Fibroblast of lung (primary cell): ENCODE data around the gene ZNF609. TPM values are rescaled to one million over a fixed set of nuclear protein-coding genes. Genes with fewer than 3 reads are reported as not detected.
A peak's percentile ranks its signal among the peaks of the same experiment; 100 is the strongest.
"Not testable (repeated sequence)": the region's sequence is repeated elsewhere in the genome, so short reads cannot be mapped to it uniquely, and the experiment has no call there.

Source experiments
- DNase-seq, 2 donors: peaks; one replicate each; pipeline versions ENCODE4 v3.0.0 to v3.0.0-alpha.2; 2010; ENCODE audit warnings: low read depth in 2 of 2
- H2AFZ ChIP-seq: 2 replicates; pipeline ENCODE4 v1.5.1; 2012; ENCODE audit warnings: low read length, control low read depth, inconsistent platforms
- H3K27ac ChIP-seq: 2 replicates; pipeline ENCODE4 v1.5.1; 2011; ENCODE audit warnings: low read length, control low read depth; ENCODE audit not compliant: insufficient read depth
- H3K27me3 ChIP-seq: 2 replicates; pipeline ENCODE4 v1.5.1; 2011; ENCODE audit warnings: mild to moderate bottlenecking, low read length; ENCODE audit not compliant: control insufficient read depth, insufficient read depth
- H3K36me3 ChIP-seq: 2 replicates; pipeline ENCODE4 v1.5.1; 2011; ENCODE audit warnings: low read length; ENCODE audit not compliant: control insufficient read depth, insufficient read depth
- H3K4me1 ChIP-seq: 2 replicates; pipeline ENCODE4 v1.5.1; 2011; ENCODE audit warnings: low read length; ENCODE audit not compliant: control insufficient read depth, insufficient read depth; ENCODE audit errors: extremely low read depth
- H3K4me2 ChIP-seq: 2 replicates; pipeline ENCODE4 v1.5.1; 2011; ENCODE audit warnings: low read length, control low read depth; ENCODE audit not compliant: insufficient read depth; ENCODE audit errors: extremely low read depth
- H3K4me3 ChIP-seq, 4 experiments: fragments of 200-600 bp in 1 of 4; sonication (generic) in 1 of 4; replicated peaks in 1 of 4; 2 replicates each; pipeline ENCODE4 v1.5.1; 2011 to 2016; ENCODE audit warnings: low read length in 4 of 4, low read depth in 3 of 4, mild to moderate bottlenecking in 3 of 4, control low read depth in 2 of 4, inconsistent platforms in 1 of 4, mixed read lengths in 1 of 4; ENCODE audit not compliant: insufficient read depth in 1 of 4; ENCODE audit errors: control extremely low read depth in 1 of 4
- H3K79me2 ChIP-seq: 2 replicates; pipeline ENCODE4 v1.5.1; 2012; ENCODE audit warnings: mild to moderate bottlenecking, low read length, inconsistent platforms; ENCODE audit not compliant: control insufficient read depth, insufficient read depth
- H3K9ac ChIP-seq: 2 replicates; pipeline ENCODE4 v1.5.1; 2011; ENCODE audit warnings: mild to moderate bottlenecking, low read length, control low read depth; ENCODE audit not compliant: insufficient read depth
- H3K9me3 ChIP-seq: 2 replicates; pipeline ENCODE4 v1.5.1; 2012; ENCODE audit warnings: low read depth, low read length; ENCODE audit not compliant: control insufficient read depth, insufficient read depth
- H4K20me1 ChIP-seq: 2 replicates; pipeline ENCODE4 v1.5.1; 2011; ENCODE audit warnings: low read length; ENCODE audit not compliant: control insufficient read depth, insufficient read depth; ENCODE audit errors: extremely low read depth
- CTCF ChIP-seq, 2 donors: IDR thresholded peaks in 1 of 2; conservative IDR thresholded peaks in 1 of 2; 1 replicate in 1 of 2; 2 replicates in 1 of 2; pipeline ENCODE4 v1.5.1; 2011 to 2012; ENCODE audit warnings: low read length in 2 of 2, control low read depth in 1 of 2, inconsistent platforms in 1 of 2, low read depth in 1 of 2, mild to moderate bottlenecking in 1 of 2
- EZH2 ChIP-seq: IDR thresholded peaks from 2 replicates; pipeline ENCODE4 v1.5.1; 2012; ENCODE audit warnings: low read length, control low read depth, mild to moderate bottlenecking; ENCODE audit errors: missing control alignments
- polyA plus RNA-seq, 2 donors: library from polyadenylated mRNA; depleted of rRNA in 1 of 2; stranded (reverse) in 1 of 2; unstranded in 1 of 2; fragments of >200 nt; gene quantifications; 2 replicates each; pipeline ENCODE4 v1.2.1, GENCODE V29; 2011 to 2012; ENCODE audit warnings: missing spikeins in 1 of 2
- total RNA-seq: library from RNA; depleted of rRNA; stranded (reverse); fragments of >200 nt; gene quantifications from 2 replicates; pipeline ENCODE4 v1.2.1, GENCODE V29; 2014

Gene ZNF609
- total and polyA plus RNA-seq, 2 donors (not counting 1 experiment from before 2014, with no cell fraction given), result 10.8 to 14.7 TPM

GRCh38 chr15:64490598-64491259 lies 30.4 kb downstream of the ZNF609 start:
- H3K27me3 ChIP-seq, result no peaks in the 10 kb centered on the region
- no peak for TF ChIP-seq EZH2
- no peak for TF ChIP-seq CTCF (conservative IDR thresholded peaks at IDR 0.05 in 1 of 2, IDR thresholded peaks at IDR 0.05 in 1 of 2; ENCODE audit: low read depth in 1 of 2, low read length in 2 of 2)
- H4K20me1 ChIP-seq, result no peaks in the 10 kb centered on the region
- peaks cover 2% of the 10 kb centered on the region for H3K79me2 ChIP-seq
- H3K9ac ChIP-seq, result no peak overlapping the region
- H3K27ac ChIP-seq, result no peak overlapping the region
- peak in 1 of 2 donors; percentile 64 for DNase-seq
- H3K36me3 ChIP-seq, result no peaks in the 10 kb centered on the region
- H3K9me3 ChIP-seq, result no peaks in the 10 kb centered on the region
- H3K4me2 ChIP-seq, result no peak overlapping the region
- H2AFZ ChIP-seq, result no peak overlapping the region
- no peaks in the 10 kb centered on the region for H3K4me1 ChIP-seq
- no peak overlapping the region for H3K4me3 ChIP-seq

- TF ChIP-seq CTCF (conservative IDR thresholded peaks at IDR 0.05 in 1 of 2, IDR thresholded peaks at IDR 0.05 in 1 of 2; ENCODE audit: low read depth in 1 of 2, low read length in 2 of 2) (no peak), EZH2 (no peak)
- Histone ChIP-seq H3K79me2 (peaks cover 3% of the 10 kb centered on the region), H3K9ac (no peak overlapping the region), H3K27ac (no peak overlapping the region), H3K4me2 (no peak overlapping the region), H3K27me3 (no peaks in the 10 kb centered on the region), H3K9me3 (no peaks in the 10 kb centered on the region), H3K4me3 (no peak overlapping the region), H4K20me1 (no peaks in the 10 kb centered on the region), H3K36me3 (no peaks in the 10 kb centered on the region), H3K4me1 (no peaks in the 10 kb centered on the region), H2AFZ (no peak overlapping the region)
- peak in 1 of 2 donors; percentile 35 for DNase-seq
Measured at GRCh38 chr15:64493641-64494040, 33.3 kb downstream of the ZNF609 start.

- H3K4me2 ChIP-seq, H3K79me2 ChIP-seq, H3K4me1 ChIP-seq, H3K36me3 ChIP-seq, H3K4me3 ChIP-seq, H3K9ac ChIP-seq, DNase-seq, H4K20me1 ChIP-seq, H3K9me3 ChIP-seq, H2AFZ ChIP-seq, H3K27ac ChIP-seq, H3K27me3 ChIP-seq: not testable (repeated sequence)
Measured at GRCh38 chr15:64495968-64496367, 35.6 kb downstream of the ZNF609 start.
